Measurements from ENCODE around the gene TBCD.
"Not testable (repeated sequence)": the region's sequence is repeated elsewhere in the genome, so short reads cannot be mapped to it uniquely, and the experiment has no call there.

TBCD gene

GRCh38 chr17:82941021-82942001, 189.4 kb downstream of the TBCD start:
- no peak for FAIRE-seq

GRCh38 chr17:82942166-82943130, 190.6 kb downstream of the TBCD start:
- FAIRE-seq = no peak

GRCh38 chr17:82943339-82943738, 191.5 kb downstream of the TBCD start:
- FAIRE-seq = no peak

GRCh38 chr17:82943751-82944150, 191.9 kb downstream of the TBCD start:
- no peak for FAIRE-seq

- FAIRE-seq = no peak
Observed at GRCh38 chr17:82944990-82945389, 193.1 kb downstream of the TBCD start.

- no peak for FAIRE-seq
Observed at GRCh38 chr17:82946081-82946480, 194.2 kb downstream of the TBCD start.

- FAIRE-seq = no peak
Observed at GRCh38 chr17:82947051-82947991, 195.5 kb downstream of the TBCD start.

- FAIRE-seq = no peak
Observed at GRCh38 chr17:82948081-82948511, 196.2 kb downstream of the TBCD start.

GRCh38 chr17:82948957-82949356, 197.1 kb downstream of the TBCD start:
- no peak for FAIRE-seq

- FAIRE-seq = no peak
Observed at GRCh38 chr17:82949361-82949760, 197.5 kb downstream of the TBCD start.

GRCh38 chr17:82949984-82950383, 198.1 kb downstream of the TBCD start:
- no peak for FAIRE-seq

- no peak for FAIRE-seq
Observed at GRCh38 chr17:82950525-82951102, 198.7 kb downstream of the TBCD start.

GRCh38 chr17:82952019-82952418, 200.2 kb downstream of the TBCD start:
- no peak for FAIRE-seq

GRCh38 chr17:82955106-82955505, 203.2 kb downstream of the TBCD start:
- FAIRE-seq = not testable (repeated sequence)

- FAIRE-seq = not testable (repeated sequence)
Observed at GRCh38 chr17:82955627-82956026, 203.8 kb downstream of the TBCD start.

GRCh38 chr17:82956146-82956725, 204.4 kb downstream of the TBCD start:
- no peak for FAIRE-seq

- FAIRE-seq = no peak
Observed at GRCh38 chr17:82956726-82957468, 205.0 kb downstream of the TBCD start.

- FAIRE-seq = no peak
Observed at GRCh38 chr17:82957469-82957795, 205.6 kb downstream of the TBCD start.

GRCh38 chr17:82957961-82958561, 206.2 kb downstream of the TBCD start:
- no peak for FAIRE-seq

GRCh38 chr17:82959242-82959930, 207.5 kb downstream of the TBCD start:
- FAIRE-seq = no peak

Data from endometrium (tissue), 2 donors.